Middle frontal gyrus (tissue), 1 donor: Measurements from ENCODE around the gene VWCE.
"Not testable (repeated sequence)": the region's sequence is repeated elsewhere in the genome, so short reads cannot be mapped to it uniquely, and the experiment has no call there.

Experiments
- DNase-seq: peaks from one replicate; pipeline ENCODE4 v3.0.0-alpha.2; 2015; ENCODE audit warnings: low spot score; ENCODE audit errors: extremely low spot score

VWCE gene

GRCh38 chr11:61212202-61212601 is 82.9 kb downstream of the VWCE start:
- DNase-seq = not testable (repeated sequence)

GRCh38 chr11:61211327-61211952 is 83.7 kb downstream of the VWCE start:
- DNase-seq = not testable (repeated sequence)

GRCh38 chr11:61210629-61211028 is 84.5 kb downstream of the VWCE start:
- not testable (repeated sequence) for DNase-seq
